SK-N-DZ (cell line): Measurements from ENCODE around the gene LMF1.

Experiments used
- DNase-seq: peaks from one replicate; pipeline ENCODE4 v3.0.0-alpha.2; 2015; ENCODE audit warnings: low spot score

Gene LMF1

DNA sequence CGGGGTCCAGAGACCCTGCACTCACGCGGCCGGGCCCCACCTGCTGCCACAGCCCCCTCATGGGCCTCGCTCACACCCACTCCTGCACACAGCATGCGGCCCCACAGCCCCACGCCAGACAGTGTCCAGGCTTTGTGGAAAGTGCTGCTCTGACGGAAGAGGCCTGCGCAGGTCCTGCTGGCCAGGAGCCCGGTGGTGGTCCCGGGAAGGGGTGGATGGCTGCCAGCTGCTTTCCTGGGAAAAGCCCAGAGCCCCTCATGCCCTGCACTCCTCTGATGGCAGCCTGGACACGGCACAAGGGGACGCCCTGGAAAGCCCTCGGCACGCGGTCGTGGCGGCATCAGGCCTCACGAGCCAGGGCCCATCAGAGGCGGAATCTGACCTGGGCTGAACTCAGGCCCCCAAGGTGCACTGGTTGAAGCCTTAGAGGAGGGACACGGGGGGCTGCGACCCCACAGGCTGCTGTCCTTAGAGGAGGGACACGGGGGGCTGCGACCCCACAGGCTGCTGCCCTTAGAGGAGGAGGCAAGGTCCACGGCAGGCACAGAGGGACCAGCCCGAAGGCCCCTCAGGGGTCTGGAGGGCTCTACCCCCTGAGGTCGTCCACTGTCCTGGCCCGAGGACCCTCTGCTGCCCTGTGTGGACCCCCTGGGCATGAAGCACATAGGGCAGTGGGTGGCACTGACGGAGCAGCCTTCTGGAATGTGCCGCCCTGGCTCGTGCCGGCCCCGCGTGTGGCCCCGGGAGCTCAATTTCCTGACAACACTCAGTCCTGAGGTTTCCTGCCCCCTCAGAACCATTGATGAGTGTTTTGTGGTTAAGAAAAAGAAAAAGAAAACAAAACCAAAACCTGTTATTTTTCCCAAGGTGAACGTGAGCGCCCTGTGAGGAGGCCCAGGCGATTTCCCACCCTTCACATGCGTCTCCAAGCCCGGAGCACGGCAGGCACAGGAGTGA is 32.9 kb upstream of the LMF1 start:
- no peak for DNase-seq

DNA sequence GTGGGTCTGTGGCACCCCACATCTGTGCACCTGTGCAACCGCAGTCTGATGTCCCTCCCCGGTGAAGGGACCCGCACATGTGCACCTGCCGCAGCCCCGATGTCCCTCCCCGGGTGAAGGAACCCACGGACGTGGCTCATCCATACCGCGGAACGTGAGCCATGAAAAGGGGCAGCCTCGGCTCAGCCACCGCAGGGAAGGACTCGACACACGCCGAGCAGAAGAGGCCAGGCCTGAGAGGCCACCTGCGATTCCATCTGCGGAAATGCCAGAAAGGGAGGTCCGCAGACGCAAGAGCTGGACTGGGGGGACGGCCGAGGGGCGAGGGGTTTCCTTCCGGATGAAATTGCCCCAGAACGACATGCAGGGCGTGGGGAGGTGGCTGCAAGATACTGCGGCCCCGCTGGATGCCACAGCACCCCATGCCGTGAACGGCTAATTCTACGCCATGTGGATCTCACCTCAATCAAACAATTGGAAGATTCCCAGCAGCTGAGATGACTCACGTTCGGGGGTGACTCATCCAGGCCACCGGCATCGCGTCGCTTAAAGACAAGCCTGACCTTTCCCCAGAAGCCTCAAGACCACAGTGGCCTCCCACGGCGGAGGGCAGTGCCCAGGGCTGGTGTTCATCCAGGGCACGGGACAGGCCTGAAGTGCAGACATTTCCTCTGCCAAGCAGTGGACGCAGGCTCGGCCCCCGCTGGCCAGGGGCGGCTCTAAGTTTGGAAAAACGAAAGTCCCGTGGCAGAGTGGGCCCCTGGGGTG is 31.8 kb upstream of the LMF1 start:
- DNase-seq, result no peak

- no peak for DNase-seq
Measured at GRCh38 chr16:1001096-1001495, 30.3 kb upstream of the LMF1 start.

GRCh38 chr16:1000608-1001007 is 29.8 kb upstream of the LMF1 start:
- no peak for DNase-seq

- DNase-seq, result no peak
Measured at GRCh38 chr16:999677-1000076, 28.9 kb upstream of the LMF1 start.

DNA sequence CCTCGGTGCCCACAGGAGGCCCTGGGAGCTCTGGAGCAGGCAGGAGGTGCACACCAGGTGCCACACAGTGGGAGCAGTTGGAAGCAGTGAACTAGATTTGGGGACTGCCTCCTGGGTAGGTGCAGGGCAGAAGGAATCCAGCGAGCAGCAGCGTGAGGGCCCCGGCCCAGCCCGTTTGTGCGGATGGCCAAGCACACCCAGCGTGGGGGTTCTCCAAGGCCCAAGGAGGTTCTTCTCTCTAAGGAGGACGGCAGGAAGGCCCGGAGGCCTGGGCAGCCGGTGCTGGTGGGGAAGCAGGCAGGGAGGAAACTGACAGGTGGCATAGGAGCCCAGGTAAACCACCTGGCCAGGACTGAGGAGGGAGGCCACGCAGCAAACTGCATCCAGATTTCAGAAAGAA is 27.8 kb upstream of the LMF1 start:
- DNase-seq, result no peak

DNA sequence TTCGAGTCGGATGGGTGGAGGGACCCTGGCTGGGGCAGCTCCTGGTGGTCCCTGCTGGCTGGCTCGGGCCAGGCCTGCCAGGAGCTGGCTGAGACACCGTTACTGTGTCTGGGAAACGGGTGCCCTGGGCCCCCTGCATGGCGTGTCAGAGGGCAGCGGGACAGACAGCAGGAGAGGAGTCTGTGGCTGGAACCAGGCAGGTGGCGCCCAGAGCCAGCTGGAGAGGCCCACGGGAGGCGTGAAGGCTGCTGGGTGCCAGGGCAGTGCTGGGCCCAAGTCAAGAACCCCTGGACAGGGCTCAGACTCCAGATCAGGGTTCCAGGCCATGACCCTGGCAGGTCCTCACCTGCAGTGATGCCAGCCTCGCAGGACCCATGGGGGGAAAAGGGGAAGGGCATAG is 27.4 kb upstream of the LMF1 start:
- no peak for DNase-seq

GRCh38 chr16:997440-998051 is 26.8 kb upstream of the LMF1 start:
- DNase-seq, result no peak

- no peak for DNase-seq
Measured at GRCh38 chr16:996681-997080, 25.9 kb upstream of the LMF1 start.

DNA sequence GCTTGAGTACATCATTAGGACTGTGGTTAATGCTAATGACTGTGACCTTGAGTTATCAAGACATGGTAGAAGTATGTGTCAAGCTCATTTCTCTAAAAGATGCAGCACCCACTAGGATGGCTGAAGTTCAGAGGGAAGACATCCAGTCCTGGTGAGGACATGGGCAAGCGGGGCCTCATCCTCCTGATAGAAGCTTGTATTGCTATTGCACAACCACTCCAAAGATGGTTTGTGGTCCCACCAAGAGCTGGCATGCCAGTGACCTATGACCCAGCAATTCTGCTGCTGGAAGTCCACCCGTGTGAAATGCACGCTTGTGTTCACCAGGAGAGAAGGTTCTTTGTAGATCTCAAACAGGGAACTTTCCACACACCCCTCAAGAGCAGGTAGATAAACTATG is 25.0 kb upstream of the LMF1 start:
- no peak for DNase-seq

DNA sequence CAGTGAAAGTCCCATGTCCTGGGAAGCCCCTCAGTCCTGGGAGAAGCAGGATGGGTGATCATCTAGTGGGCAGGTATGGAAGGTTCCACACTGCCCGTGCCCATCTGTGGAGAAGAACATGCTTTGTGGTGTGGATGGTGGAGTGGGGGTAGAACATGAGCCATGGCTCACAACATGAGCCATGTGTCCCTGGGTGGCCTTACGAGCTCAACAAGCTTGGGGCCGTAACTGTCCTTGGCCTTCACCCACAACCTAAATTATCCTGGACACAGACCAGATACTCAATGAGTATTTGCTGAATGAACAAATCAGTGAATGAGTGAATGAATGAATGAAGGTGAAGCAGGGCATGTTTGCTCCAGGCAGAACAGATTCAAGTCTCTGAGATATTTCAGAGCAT is 24.3 kb upstream of the LMF1 start:
- no peak for DNase-seq

DNA sequence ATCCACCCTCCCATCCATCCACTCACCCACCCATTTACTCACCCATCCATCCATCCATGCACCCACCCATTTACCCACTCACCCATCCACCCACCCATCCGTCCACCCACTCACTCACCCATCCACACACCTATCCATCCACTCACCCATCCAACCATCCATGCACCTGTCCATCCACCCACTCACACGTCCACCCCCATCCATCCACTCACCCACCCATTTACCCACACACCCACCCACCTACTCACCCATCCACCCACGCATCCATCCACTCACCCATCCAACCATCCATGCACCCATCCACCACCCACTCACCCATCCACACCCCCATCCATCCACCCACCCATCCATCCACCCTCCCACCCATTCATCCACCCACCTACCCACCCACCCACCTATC is 22.9 kb upstream of the LMF1 start:
- no peak for DNase-seq

DNA sequence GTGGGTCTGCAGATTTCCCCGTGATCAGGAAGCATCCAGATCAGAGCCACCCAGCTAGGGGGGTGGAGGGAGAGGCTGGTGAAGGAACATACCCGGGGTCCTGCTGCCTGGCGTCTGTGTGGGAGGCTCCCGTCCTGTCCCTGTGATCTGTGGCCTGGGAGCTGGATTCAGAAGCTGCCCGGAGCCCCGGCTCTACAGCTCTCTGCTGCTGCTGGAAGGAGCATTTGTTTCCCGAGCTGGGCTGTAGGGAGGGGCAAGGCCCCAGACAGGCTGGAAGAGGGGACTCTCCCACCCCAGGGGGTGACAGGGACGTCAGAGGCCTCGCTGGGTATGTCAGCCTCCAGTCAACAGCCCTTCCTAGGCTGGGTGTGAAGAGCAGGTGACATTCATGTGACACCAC is 21.0 kb upstream of the LMF1 start:
- DNase-seq, result no peak

- DNase-seq, result no peak
Measured at GRCh38 chr16:991345-991744, 20.6 kb upstream of the LMF1 start.

DNA sequence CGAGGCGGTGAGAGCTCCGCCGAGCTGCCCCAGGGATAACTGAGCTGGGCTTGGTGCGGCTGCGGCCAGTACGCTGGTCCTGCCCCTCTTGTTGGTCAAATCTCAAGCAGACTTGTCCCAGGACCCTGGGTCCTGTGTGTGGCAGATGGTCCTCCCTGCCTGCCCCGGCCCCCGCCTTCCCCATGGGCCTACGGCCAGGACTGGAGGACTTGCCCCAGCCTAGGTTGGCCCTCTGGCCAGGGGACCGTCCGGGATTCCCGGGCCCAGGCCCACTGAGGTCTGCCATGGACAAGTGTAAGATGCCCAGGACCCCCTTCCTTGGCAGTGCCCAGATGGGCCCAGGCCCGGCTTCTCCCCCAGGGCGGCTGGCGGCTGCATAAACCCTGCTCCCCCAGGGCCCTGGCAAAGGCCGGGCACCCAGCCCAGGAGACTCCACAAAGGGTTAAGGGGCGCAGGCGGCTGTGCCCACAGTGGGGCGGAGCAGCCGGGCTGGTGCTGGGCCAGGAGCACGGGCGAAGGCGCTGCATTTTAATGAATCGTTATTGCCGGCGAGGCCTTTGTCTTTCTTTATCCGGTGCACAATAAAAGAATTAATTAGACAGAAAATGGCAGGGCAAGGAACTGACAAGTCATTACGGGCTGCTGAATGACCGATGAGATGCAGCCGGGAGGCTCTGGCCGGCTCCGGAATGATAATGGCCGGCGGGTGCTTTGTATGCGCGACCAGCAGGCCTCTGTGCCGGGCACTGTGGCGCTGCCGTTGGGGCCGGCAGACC is 19.9 kb upstream of the LMF1 start:
- DNase-seq, result no peak

GRCh38 chr16:989354-989814 is 18.6 kb upstream of the LMF1 start:
- DNase-seq, result no peak

DNA sequence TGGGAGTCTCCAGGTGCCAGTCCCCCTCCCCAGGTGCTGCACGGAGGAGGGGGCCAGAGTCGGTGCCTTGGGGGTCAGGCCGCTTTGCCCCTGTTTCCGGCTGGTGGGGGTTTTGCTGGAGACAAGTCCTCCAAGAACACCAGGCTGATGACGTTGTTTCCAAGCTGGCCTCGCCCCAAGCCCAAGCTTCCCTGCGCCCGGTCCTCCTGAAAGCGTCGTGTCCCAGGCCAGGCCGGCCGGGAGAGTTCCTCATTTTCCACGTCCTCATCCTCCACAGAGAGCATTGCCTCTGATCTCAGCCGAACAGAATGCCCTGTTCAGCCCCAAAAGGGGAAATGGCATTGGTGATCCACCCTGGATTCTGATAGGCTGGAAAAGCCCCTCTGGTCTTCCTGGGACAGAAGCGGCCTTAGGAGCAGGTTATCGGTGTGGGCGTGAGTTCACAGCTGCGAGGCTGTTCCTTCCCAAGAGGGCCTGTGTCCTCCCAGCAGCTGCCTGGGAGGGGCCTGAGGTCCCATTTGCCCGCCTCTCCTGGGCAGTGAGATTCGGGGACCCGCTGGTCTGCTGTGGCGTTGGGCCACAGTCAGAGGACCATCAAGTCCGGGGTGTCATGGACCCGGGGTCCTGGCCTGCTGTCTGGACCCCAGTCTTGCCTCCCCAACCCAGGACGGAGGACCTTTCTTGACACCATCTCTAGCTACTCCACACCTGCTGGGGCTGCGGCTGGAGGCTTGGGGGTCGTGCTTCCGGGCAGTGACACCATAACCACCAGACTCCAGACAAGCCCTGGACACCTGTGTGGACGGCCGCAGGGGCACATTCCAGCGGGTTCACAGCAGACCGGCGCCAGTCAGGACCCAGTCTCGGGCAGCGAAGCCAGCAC is 17.9 kb upstream of the LMF1 start:
- DNase-seq, result no peak

DNA sequence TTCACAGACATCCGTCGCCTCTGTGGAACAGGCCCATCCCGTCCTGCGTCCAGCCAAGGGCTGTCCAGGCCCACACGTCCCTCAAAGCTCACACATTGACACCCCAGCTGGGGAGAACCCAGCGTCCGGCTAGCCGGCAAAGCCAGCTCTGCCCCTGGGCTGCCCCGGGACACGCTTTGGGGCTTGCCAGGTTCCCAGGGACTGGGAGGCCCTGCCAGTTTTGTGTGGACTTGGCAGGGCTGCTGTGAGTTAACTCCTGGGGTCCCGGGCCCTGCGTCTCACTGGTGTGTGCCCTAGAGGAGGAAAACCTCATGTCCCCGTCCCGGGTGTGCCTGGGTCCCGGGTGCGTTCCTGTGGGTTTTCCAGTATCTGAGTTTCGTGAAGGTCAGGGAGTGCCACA is 17.1 kb upstream of the LMF1 start:
- DNase-seq, result no peak

DNA sequence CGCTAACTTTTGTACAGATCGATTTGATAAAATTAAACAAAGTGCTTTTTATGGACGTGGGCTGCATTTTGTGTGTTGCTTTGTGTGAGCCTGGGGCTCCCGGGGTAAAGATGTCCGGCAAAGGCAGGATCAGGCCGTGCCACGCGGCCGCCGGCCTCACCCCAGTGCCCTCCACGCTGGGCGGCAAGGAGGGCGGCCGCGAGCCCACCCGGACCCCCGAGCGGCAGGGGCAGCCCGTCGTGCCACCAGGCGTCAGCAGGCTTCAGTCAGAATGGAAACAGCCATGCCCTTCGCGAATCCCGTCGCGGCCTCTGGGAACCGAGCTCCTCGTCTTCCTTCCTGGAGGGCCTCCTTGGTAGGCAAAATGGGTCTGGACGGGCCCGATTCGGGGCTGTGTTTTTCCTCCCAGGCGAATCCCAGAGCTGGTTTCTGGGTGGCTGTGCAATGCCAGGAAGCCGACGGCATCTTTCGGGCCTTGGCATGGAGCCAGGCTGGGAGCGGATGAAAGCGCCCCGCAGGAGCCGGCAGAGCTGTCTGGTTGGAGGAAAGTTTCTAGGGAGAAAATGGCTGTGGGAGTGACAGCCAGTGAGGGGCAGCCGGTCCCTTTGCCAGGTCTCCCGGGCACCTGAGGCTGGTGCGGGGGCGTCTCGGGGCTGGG is 16.3 kb upstream of the LMF1 start:
- DNase-seq, result no peak

GRCh38 chr16:986411-986810 is 15.6 kb upstream of the LMF1 start:
- DNase-seq, result no peak
